ENCODE measurements around the gene GSS.

The GSS gene

GRCh38 chr20:34955231-34956040 is at the start of gene GSS, which contains the start of gene MYH7B:
TSS of gene GSS (minus strand) at chr20:34955806. CDS start at chr20:34951852, 3,954 bp downstream.
TSS of gene MYH7B (plus strand) at chr20:34955868. CDS start at chr20:34978006, 22,138 bp downstream.
- DNase-seq, result peak; percentile 96

GRCh38 chr20:35004749-35005462 is 49.3 kb upstream of the GSS start:
- DNase-seq, result no peak

- DNase-seq, result no peak
Measured at GRCh38 chr20:35004051-35004725, 48.6 kb upstream of the GSS start.

- DNase-seq, result no peak
Measured at GRCh38 chr20:35003211-35004031, 47.8 kb upstream of the GSS start.

GRCh38 chr20:35002426-35003210 is 47.0 kb upstream of the GSS start:
- DNase-seq, result no peak

GRCh38 chr20:35001596-35002362 is 46.2 kb upstream of the GSS start:
- DNase-seq, result no peak

GRCh38 chr20:35000922-35001595 is 45.5 kb upstream of the GSS start:
- DNase-seq, result no peak

- DNase-seq, result no peak
Measured at GRCh38 chr20:35000311-35000921, 44.8 kb upstream of the GSS start.

- DNase-seq, result no peak
Measured at GRCh38 chr20:34999782-35000181, 44.2 kb upstream of the GSS start.

GRCh38 chr20:34999021-34999451 is 43.4 kb upstream of the GSS start:
- DNase-seq, result no peak

- DNase-seq, result no peak
Measured at GRCh38 chr20:34998331-34998950, 42.8 kb upstream of the GSS start.

- no peak for DNase-seq
Measured at GRCh38 chr20:34997774-34998173, 42.2 kb upstream of the GSS start.

GRCh38 chr20:34997131-34997561 is 41.5 kb upstream of the GSS start:
- no peak for DNase-seq

- DNase-seq, result no peak
Measured at GRCh38 chr20:34996243-34997028, 40.8 kb upstream of the GSS start.

- DNase-seq, result no peak
Measured at GRCh38 chr20:34995696-34996095, 40.1 kb upstream of the GSS start.

GRCh38 chr20:34995192-34995591 is 39.6 kb upstream of the GSS start:
- no peak for DNase-seq

GRCh38 chr20:34994509-34995131 is 39.0 kb upstream of the GSS start:
- DNase-seq, result no peak

- no peak for DNase-seq
Measured at GRCh38 chr20:34993941-34994508, 38.4 kb upstream of the GSS start.
